ENCODE measurements around the gene CARD19. TPM values are rescaled to one million over a fixed set of nuclear protein-coding genes. Genes with fewer than 3 reads are reported as not detected.
"Not testable (repeated sequence)": the region's sequence is repeated elsewhere in the genome, so short reads cannot be mapped to it uniquely, and the experiment has no call there.

CARD19 gene
- polyA plus RNA-seq, 4 donors, result 15.7 to 24.2 (median 18.5) TPM

DNA sequence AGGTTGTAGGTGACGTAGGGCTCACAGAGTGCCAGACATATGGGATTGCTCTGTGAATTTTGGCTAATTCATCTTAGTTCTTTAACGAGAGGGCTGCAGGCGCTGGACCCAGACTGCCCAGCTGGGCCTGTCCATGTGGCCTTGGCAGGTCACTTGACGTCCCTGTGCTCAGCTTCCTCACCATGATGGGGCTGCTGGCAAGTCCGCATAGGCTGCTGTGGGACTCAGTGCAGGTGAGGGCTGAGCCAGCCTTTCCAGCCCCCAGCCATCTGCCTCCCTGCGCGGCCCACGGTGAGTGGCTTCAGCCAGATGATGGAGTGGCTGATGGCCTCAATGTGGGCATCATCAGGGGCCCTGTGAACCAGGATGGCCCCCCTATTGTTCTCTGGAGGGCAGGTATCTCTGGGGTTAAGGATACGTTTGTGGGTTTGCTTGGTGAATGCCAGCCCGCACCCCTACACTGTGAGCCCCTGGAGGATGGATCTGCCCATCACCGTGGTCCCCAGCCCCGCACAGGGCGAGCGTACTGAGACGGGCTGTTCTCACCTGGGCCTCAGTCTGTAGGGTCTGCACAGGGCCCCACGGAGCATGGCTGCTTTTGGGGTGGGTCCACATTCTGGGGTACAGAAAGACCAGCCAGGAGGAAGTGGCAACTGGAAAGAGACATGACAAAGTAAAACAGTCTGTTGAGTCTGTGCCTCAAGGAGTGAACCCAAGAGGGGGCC is 3.7 kb downstream of the CARD19 start:
- no peak for DNase-seq (ENCODE audit: low read depth in 4 of 4, low spot score in 3 of 4)

DNA sequence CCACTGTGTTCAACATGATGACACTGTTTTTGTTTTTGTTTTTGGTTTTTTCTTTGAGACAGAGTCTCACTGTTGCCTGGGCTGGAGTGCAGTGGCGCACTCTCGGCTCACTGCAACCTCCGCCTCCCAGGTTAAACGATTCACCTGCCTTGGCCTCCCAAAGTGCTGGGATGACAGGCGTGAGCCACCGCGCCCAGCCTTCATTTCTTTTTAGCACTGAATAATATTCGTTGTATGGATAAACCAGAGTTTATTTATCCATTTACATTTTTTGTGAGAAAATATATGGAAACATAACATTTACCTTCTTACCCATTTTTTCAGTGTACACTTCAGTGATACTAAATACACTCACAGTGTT is 4.2 kb downstream of the CARD19 start:
- no peak for DNase-seq (ENCODE audit: low read depth in 4 of 4, low spot score in 3 of 4)

DNA sequence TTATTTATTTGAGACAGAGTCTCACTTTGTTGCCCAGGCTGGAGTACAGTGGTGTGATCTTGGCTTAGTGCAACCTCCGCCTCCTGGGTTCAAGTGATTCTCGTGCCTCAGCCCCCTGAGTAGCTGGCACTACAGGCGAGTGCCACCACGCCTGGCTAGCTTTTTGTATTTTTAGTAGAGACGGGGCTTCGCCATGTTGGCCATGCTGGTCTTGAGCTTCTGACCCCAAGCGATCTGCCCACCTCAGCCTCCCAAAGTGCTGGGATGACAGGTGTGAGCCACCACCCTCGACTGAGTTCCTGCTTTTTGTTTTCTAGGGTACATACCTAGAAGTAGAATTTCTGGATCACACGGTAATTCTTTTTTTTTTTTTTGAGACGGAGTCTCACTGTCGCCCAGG is 5.1 kb downstream of the CARD19 start:
- not testable (repeated sequence) for DNase-seq (ENCODE audit: low read depth in 4 of 4, low spot score in 3 of 4)

DNA sequence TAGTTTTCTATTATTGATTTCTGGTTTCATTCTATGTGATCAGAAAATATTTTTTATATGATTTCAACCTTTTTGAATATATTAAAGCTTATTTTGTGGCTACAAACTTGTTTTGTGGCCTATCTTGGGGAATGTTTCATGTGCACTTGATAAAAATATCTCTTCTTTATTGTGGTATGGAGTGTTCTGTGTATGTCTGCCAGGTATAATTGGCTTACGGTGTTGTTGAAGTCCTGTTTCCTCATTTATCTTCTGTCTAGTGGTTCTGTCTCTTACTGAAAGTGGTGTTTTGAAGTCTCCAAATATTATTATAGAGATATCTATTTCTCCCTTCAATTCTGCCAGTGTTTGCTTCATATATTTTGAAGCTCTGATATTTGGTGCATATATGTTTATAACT is 9.6 kb downstream of the CARD19 start:
- DNase-seq (ENCODE audit: low read depth in 4 of 4, low spot score in 3 of 4), result no peak

DNA sequence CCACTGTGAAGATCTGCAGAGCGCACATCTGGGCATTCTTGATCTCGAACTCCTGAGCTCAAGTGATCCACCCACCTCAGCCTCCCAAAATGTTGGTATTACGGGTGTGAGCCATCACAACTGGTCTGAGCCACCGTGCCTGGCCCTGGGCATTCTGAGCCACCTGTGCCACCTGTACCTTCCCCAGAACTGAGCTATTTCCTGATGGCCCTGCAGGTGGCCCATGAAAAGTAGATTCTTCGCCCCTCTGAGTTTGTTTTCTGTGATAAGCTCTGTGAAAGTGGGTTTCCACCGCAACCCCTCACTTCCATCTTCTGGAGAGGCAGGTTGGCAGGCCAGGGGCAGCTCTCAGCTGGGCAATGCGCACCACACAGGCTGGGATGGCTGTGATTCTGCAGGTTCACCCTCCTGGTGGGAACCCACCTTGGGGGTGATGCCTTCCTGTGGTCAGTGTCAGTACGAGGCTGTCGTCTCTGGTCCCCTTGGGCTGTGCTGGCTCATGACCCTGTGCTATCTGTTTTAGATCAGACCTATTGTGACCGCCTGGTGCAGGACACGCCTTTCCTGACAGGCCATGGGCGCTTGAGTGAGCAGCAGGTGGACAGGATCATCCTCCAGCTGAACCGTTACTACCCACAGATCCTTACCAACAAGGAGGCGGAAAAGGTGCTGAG is 11.3 kb downstream of the CARD19 start:
- DNase-seq (ENCODE audit: low read depth in 4 of 4, low spot score in 3 of 4), result no peak

DNA sequence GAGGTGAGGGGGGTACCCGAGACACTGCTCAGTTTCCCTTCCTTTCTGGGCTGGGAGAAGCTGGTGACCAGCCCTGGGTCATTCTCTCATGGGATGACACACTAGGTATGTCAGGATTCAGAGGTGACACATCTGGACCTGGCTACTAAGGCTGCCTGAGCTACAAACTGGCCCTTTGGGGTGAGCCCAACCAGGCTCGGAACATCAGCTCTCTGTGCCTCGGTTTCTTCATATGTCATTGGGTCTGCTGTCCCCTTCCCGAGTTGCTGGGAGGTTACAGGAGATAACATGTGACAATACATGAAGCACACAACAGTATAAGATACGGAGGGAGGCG is 11.8 kb downstream of the CARD19 start:
- DNase-seq (ENCODE audit: low read depth in 4 of 4, low spot score in 3 of 4), result no peak

DNA sequence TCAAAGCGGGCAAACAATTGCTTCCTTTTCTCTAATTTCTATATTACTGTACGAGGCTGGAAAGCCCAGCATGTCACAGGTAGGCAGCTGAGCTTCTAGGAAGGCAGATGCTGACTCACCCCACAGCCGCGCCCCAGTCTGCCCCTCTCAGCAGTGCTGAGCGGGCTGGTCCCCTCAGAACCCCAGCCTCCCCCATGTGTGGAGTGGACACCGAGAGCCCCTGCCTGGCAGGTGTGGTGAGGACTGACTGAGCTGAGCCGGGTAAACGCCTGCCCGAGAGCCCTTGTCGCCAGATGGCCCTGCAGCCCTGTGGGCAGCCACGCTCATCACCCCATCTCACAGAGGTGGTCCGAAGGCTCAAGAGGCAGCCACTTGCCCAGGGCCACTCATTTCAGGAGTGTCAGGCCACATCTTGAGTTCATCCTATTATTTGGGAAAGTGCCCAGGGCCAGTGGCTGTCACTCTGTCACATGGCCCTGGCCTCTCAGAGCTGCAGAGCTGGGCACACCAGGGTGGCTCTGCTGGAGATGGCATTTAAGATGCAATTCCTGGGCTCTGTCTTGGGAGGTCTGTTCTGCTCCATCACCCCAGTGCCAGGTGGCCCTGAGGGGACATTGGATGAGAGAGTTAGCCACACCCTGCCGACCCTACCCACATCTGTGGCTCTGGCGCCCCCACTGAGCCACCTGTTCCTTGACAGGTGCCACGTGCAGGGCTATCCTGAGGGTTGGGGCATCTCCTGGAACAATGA is 12.4 kb downstream of the CARD19 start:
- DNase-seq (ENCODE audit: low read depth in 4 of 4, low spot score in 3 of 4), result no peak

DNA sequence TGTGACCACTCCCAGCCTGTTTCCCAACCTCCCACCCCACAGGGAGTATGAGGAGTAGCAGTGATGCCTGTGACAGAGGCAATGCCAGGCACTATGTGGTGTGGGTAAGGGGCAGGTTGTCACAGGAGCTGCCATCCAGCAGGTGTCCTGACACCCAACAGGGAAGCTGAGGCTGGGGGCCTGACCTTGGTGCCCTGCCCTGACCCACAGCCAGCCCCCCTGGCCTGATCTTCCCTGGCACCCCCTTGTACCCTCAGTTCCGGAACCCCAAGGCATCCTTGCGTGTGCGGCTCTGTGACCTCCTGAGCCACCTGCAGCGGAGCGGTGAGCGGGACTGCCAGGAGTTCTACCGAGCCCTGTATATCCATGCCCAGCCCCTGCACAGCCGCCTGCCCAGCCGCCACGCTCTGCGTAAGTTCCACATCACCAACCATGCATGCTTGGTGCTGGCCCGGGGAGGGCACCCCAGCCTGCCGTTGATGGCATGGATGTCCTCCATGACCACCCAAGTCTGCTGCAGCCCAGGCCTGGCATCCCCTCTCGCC is 14.4 kb downstream of the CARD19 start:
- DNase-seq (ENCODE audit: low read depth in 4 of 4, low spot score in 3 of 4), result no peak

DNA sequence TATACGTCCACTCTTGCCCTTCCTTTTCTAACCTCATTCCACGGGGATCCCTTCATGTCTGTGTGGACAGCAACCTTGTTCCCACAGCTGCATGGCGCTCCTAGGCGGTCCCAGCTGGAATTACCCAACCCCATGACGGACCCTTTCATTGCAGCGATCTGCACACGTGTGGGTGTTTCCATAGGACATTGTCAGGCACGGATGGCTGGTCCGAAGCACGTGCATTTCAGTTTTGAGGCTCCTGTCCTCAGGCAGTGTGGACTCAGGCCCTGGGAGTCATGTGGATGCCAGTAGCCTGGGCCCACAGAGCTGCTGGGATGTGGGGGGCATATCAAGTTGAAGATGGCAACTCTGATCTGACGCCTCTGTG is 15.0 kb downstream of the CARD19 start:
- DNase-seq (ENCODE audit: low read depth in 4 of 4, low spot score in 3 of 4), result no peak

DNA sequence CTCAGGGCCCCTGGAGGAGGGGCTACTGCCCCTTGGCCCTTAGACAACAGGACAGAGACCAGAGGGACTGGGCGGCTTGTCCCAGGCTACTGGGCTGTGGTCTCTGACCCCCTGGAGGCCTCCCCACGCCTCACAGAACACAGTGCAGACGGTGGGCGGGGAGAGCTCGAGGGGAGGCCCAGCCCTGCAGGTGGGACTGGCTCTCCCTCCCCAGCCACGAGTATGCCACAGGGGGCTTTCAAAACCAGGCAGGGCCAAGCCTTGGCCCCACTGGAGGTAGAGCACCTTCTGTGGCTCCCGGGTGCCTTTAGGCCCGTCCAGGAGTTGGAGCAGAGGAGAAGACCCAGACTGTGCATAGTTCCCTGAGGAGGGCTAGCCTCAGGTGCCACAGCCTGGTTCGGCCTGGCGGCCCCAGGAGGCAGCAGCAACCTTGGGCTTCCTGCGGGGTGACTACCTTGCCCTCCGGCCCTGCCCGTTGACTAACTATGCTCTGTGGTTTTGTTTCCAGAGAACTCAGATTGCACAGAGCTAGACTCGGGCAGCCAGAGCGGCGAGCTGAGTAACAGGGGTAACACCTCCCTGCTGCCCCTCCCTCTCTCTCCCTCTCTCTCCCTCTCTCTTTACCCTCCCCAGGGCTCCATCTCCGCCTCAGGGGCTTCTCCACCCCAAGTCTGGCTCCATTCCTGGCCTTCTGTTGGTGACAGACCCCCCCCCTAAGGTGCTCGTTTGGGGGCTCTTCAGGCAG is 15.5 kb downstream of the CARD19 start:
- DNase-seq (ENCODE audit: low read depth in 4 of 4, low spot score in 3 of 4), result no peak

DNA sequence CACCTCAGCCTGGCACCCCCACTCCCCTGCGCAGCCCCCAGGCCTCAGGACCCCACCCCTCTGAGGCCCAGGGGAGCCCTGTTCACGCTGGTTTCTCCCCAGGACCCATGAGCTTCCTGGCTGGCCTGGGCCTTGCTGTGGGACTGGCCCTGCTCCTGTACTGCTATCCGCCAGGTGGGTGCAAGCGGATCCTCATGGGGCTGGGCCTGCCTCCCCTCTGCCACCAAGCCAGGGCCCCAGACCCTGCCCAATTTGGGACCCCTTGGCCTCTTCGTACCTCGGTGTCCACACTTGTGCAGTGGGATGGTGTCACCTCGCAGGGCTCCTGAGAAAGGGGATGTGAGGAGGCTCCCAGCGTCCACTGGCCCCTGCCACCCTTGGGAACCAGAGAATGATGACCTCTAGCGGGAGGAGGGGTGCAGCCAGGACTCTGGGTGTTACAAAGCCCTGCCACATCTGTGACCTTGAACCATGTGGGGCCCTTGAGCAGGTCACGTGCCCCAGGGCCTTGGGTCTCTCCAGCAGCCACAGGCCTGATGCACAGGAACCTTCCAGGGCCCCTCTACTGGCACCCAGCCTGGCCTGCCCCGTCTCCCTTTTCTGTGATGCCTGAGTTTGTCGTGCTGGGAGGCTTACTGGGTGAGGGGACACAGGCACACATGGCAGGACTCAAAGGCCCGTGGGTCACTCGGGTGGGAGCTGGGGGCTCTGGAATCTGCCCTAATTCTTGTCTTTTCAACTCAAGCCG is 16.3 kb downstream of the CARD19 start:
- DNase-seq (ENCODE audit: low read depth in 4 of 4, low spot score in 3 of 4), result no peak

DNA sequence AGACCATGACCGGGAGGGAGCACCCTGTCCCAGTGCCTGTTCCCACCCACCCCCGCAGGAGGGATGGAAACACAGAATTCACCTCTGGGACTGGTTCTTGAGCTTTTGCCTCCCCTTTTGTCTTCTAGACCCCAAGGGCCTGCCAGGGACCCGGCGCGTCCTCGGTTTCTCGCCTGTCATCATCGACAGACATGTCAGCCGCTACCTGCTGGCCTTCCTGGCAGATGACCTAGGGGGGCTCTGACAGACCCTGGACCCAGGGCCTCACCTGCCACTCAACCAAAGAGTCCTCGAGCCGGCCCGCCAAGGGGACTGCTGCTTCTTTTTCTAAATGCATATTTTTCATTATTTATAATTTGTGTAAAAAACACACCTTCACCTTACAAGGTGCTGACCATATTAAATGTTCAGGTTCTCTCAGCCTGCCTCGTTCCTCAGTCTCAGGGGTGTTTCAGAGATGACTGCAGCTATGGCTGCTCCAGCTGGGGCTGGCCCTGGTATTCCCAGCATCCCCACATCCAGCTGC is 16.9 kb downstream of the CARD19 start:
- no peak for DNase-seq (ENCODE audit: low read depth in 4 of 4, low spot score in 3 of 4)

DNA sequence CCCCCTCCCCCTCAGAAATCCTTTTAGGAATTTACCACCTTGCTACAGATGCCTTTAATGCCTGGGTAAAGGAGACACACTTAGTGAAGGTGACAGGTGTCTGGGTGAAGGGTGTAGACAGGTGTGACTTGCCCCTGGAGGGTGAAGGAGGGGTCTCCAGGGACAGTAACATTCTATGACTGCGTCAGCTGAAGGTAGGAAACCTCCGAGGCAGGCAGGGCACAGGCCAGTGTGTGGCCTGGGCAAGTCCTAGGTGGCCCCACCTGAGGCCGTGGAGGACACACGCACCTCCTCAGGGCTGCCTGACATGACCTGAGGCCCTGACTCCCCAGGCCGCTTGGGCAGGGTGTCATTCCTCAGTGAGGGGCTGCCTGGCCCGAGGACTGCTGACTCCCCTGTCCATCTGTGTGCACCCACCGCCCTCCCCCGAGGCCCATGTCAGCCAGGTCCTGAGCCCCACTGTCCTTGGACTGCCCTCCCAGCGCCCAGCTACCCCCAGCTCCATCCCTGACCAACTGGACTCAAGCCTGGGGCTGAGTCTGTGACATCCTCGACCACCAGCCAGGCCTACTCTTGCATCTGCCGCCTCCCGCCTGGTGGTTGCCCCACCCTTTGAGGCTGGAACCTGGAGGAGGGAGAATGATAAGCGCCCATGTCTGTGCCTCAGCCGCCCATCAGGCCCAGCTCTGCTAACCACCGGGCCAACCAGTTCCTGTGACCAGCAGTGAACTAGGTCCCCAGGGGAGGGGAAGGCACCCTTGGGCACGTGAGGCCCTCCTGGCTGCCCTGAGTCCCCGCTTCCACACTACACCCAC is 18.4 kb downstream of the CARD19 start:
- DNase-seq (ENCODE audit: low read depth in 4 of 4, low spot score in 3 of 4), result no peak

DNA sequence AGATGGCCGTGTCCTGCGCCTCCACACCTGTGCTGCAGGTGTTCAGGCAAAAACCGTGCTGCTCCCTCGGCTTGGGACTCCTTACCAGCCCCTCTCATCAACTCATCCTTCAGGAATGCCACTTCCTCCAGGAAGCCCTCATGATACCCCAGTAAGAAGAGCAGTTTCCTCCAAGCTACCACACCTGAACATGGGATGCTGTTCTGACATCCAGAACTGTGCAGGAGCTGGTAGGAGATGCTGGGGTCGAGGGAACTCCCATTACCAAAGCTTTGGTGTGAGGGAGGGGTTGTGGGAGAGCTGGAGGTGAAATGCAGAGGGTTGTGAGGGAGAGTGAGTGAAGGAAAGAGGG is 18.9 kb downstream of the CARD19 start:
- DNase-seq (ENCODE audit: low read depth in 4 of 4, low spot score in 3 of 4), result no peak

DNA sequence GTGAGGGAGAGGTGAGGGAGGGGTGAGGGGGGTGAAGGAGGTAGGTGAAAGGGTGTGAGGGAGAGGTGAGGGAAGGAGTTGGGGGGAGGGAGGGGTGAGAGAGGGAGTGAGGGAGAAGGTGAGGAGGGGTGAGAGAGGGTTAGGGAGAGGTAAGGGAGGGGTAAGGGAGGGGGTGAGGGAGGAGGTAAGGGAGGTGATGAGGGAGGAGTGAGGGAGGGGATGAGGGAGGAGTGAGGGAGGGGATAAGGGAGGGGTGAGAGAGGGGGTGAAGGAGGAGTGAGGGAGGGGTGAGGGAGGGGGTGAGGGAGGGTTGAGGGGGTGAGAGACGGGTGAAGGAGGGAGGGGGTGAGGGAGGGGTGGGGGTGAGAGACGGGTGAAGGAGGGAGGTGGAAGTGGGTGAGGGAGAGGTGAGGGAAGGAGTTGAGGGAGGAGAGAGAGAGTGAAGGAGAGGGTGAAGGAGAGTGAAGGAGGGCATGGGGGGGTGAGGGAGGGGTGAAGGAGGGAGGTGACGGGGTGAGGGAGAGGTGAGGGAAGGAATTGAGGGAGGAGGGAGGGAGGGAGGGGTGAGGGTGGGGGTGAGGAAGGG is 19.6 kb downstream of the CARD19 start:
- DNase-seq (ENCODE audit: low read depth in 4 of 4, low spot score in 3 of 4), result no peak

DNA sequence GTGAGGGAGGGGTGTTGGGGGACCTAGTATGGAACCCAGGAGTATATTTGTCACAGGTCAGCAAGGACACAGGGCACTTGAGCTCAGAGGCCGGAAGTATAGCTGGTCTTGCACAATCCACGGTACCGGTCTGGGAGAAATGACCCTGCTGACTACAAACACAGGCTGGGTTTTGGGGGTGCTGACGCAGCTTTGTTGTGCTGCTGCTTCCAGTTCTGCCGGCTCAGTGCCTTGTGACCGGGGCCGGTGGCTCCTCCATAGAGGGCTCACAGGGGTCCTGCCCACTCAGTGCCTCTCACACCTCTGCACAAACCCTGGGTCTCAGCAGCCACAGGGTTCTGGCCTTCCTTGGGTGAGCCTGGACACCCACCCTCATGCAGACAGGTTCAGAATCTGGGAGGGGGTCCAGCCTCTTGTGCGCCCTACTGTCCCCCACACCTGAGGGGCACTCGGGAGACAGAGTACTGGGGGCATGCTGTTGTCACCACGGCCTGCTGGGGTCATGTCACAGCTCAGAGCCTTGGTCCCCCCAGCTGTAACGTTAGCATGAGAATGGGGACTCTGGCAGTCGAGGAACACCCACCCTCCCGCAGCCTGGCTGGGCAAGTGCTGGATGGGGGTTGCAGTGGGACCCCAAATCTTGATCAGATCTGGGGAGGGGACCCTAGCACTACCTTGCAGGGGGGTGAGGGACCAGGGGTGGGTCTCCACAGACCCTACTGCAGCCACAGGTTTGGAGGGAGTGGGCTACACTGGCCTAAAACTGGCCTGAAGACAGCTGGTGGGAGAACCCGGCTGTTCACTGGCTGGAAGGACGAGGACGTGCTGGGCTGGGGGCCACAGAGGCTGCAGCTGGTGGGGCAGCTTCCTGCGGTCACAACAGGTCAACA is 20.3 kb downstream of the CARD19 start:
- no peak for DNase-seq (ENCODE audit: low read depth in 4 of 4, low spot score in 3 of 4)

DNA sequence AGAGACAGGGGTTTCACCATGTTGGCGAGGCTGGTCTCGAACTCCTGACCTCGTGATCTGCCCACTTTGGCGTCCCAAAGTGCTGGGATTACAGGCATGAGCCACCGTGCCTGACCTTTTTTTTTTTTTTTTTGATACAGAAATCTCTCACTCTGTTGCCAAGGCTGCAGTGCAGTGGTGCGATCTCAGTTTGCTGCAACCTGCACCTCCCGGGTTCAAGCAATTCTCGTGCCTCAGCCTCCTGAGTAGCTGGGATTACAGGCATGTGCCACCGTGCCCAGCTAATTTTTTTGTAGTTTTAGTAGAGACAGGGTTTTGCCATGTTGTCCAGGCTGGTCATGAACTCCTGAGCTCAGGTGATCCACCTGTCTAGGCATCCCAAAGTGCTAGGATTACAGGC is 21.5 kb downstream of the CARD19 start:
- not testable (repeated sequence) for DNase-seq (ENCODE audit: low read depth in 4 of 4, low spot score in 3 of 4)
